ENCODE results near the gene WDR75. TPM values are rescaled to one million over a fixed set of nuclear protein-coding genes. Genes with fewer than 3 reads are reported as not detected.

The WDR75 gene
- total and polyA plus RNA-seq, 9 of the 15 experiments (the other 6 are each of a cell fraction or from before 2014, with no cell fraction given): 50.9 to 111 (median 76.4) TPM

DNA sequence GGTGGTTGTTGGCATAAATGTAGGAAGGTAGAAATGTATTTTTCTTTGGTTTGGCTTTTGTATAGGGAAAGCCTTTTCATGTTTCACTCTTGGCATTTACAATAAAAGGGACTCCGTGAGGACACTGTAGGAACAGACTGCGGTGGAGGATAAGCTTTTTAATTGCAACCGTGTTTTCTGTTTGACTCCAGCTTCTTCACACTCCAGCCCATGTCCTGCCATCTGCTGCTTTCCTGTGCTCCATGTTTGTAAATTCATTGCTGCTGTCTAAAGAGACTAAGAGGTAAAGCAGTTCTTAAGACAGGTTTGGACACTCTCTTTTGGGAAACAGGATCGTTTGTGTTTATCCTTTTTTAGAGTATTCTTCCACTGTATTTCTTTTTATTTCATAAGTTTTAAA, 33.3 kb downstream of the WDR75 start:
- H3K36me3 ChIP-seq (ENCODE audit: control insufficient read depth, insufficient read depth, low read length): peaks cover 65% of the 10 kb centered on the region
- no peak for DNase-seq (ENCODE audit: extremely low read depth in 1 of 4, low spot score in 3 of 4)
- in situ Hi-C loops (cut with MboI): no loop called here

More for the DNA sequence above, 33.3 kb downstream of the WDR75 start:
- no peak overlapping the region for H3K27ac ChIP-seq (ENCODE audit: extremely low read depth, low read depth, low read length)
- H4K20me1 ChIP-seq (replicated peaks; ENCODE audit: control insufficient read depth, insufficient read depth, low read length): no peaks in the 10 kb centered on the region
- ChIA-PET CTCF (ENCODE audit: low intra/inter-chr PET ratio) (no interaction called here), POLR2A (no interaction called here)
- FAIRE-seq (no peak), ATAC-seq (no peak)
- H3K4me1 ChIP-seq (replicated peaks in 1 of 2; ENCODE audit: control insufficient read depth in 2 of 2, insufficient read depth in 2 of 2, low read length in 2 of 2): no peaks in the 10 kb centered on the region
- H3K9me3 ChIP-seq (replicated peaks; ENCODE audit: control insufficient read depth, insufficient read depth, low read depth, low read length): no peaks in the 10 kb centered on the region
- H3K79me2 ChIP-seq (ENCODE audit: control insufficient read depth, insufficient read depth, low read length): no peaks in the 10 kb centered on the region
- H3K9ac ChIP-seq (ENCODE audit: insufficient read depth in 1 of 2, low read depth in 2 of 2, low read length in 2 of 2): no peak overlapping the region
- H3K9me1 ChIP-seq (ENCODE audit: control insufficient read depth, insufficient read depth, low read length): no peaks in the 10 kb centered on the region
- WGBS (ENCODE audit: insufficient coverage, low coverage, missing lambda C conversion rate): 76% methylated on average over 4 of the region's 4 CpGs
- TF ChIP-seq, protein P1, sequence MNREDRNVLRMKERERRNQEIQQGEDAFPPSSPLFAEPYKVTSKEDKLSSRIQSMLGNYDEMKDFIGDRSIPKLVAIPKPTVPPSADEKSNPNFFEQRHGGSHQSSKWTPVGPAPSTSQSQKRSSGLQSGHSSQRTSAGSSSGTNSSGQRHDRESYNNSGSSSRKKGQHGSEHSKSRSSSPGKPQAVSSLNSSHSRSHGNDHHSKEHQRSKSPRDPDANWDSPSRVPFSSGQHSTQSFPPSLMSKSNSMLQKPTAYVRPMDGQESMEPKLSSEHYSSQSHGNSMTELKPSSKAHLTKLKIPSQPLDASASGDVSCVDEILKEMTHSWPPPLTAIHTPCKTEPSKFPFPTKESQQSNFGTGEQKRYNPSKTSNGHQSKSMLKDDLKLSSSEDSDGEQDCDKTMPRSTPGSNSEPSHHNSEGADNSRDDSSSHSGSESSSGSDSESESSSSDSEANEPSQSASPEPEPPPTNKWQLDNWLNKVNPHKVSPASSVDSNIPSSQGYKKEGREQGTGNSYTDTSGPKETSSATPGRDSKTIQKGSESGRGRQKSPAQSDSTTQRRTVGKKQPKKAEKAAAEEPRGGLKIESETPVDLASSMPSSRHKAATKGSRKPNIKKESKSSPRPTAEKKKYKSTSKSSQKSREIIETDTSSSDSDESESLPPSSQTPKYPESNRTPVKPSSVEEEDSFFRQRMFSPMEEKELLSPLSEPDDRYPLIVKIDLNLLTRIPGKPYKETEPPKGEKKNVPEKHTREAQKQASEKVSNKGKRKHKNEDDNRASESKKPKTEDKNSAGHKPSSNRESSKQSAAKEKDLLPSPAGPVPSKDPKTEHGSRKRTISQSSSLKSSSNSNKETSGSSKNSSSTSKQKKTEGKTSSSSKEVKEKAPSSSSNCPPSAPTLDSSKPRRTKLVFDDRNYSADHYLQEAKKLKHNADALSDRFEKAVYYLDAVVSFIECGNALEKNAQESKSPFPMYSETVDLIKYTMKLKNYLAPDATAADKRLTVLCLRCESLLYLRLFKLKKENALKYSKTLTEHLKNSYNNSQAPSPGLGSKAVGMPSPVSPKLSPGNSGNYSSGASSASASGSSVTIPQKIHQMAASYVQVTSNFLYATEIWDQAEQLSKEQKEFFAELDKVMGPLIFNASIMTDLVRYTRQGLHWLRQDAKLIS (CRISPR knock-in tag; IDR thresholded peaks at IDR 0.05): no peak
- no peak for TF ChIP-seq MAFF (IDR thresholded peaks at IDR 0.05; ENCODE audit: low read length)
- TF ChIP-seq LARP7 (IDR thresholded peaks at IDR 0.05): no peak
- TF ChIP-seq MAZ (CRISPR knock-in tag; conservative IDR thresholded peaks at IDR 0.05 in 1 of 2, IDR thresholded peaks at IDR 0.05 in 1 of 2): no peak
- TF ChIP-seq, protein P2, sequence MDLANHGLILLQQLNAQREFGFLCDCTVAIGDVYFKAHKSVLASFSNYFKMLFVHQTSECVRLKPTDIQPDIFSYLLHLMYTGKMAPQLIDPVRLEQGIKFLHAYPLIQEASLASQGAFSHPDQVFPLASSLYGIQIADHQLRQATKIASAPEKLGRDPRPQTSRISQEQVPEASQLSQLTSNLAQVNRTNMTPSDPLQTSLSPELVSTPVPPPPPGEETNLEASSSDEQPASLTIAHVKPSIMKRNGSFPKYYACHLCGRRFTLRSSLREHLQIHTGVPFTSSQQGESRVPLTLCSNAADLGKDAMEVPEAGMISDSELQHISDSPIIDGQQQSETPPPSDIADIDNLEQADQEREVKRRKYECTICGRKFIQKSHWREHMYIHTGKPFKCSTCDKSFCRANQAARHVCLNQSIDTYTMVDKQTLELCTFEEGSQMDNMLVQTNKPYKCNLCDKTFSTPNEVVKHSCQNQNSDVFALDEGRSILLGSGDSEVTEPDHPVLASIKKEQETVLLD (IDR thresholded peaks at IDR 0.05): no peak
- TF ChIP-seq, protein P3, sequence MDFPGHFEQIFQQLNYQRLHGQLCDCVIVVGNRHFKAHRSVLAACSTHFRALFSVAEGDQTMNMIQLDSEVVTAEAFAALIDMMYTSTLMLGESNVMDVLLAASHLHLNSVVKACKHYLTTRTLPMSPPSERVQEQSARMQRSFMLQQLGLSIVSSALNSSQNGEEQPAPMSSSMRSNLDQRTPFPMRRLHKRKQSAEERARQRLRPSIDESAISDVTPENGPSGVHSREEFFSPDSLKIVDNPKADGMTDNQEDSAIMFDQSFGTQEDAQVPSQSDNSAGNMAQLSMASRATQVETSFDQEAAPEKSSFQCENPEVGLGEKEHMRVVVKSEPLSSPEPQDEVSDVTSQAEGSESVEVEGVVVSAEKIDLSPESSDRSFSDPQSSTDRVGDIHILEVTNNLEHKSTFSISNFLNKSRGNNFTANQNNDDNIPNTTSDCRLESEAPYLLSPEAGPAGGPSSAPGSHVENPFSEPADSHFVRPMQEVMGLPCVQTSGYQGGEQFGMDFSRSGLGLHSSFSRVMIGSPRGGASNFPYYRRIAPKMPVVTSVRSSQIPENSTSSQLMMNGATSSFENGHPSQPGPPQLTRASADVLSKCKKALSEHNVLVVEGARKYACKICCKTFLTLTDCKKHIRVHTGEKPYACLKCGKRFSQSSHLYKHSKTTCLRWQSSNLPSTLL (IDR thresholded peaks at IDR 0.05): no peak
- TF ChIP-seq C11orf30 (IDR thresholded peaks at IDR 0.05; ENCODE audit: low read depth): no peak
- no peak for TF ChIP-seq SRF (CRISPR knock-in tag; IDR thresholded peaks at IDR 0.05)
- TF ChIP-seq, protein P4, sequence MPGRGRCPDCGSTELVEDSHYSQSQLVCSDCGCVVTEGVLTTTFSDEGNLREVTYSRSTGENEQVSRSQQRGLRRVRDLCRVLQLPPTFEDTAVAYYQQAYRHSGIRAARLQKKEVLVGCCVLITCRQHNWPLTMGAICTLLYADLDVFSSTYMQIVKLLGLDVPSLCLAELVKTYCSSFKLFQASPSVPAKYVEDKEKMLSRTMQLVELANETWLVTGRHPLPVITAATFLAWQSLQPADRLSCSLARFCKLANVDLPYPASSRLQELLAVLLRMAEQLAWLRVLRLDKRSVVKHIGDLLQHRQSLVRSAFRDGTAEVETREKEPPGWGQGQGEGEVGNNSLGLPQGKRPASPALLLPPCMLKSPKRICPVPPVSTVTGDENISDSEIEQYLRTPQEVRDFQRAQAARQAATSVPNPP (IDR thresholded peaks at IDR 0.05; ENCODE audit: borderline replicate concordance, insufficient read depth, insufficient read length): no peak
- TF ChIP-seq POLR2B (IDR thresholded peaks at IDR 0.05; ENCODE audit: low read depth, partially characterized antibody): no peak
- TF ChIP-seq, protein P5, sequence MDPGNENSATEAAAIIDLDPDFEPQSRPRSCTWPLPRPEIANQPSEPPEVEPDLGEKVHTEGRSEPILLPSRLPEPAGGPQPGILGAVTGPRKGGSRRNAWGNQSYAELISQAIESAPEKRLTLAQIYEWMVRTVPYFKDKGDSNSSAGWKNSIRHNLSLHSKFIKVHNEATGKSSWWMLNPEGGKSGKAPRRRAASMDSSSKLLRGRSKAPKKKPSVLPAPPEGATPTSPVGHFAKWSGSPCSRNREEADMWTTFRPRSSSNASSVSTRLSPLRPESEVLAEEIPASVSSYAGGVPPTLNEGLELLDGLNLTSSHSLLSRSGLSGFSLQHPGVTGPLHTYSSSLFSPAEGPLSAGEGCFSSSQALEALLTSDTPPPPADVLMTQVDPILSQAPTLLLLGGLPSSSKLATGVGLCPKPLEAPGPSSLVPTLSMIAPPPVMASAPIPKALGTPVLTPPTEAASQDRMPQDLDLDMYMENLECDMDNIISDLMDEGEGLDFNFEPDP (CRISPR knock-in tag; IDR thresholded peaks at IDR 0.05): no peak
- TF ChIP-seq CHD1 (IDR thresholded peaks at IDR 0.05; ENCODE audit: low read length): no peak
- TF ChIP-seq PTTG1 (tag; IDR thresholded peaks at IDR 0.05; ENCODE audit: low read depth): no peak
- intact Hi-C loops (cut with micrococcal nuclease): no loop called here
- no peaks in the 10 kb centered on the region for H3K27me3 ChIP-seq (ENCODE audit: control insufficient read depth in 2 of 2, insufficient read depth in 2 of 2, low read length in 2 of 2)
- no TSS peak for BruUV-seq (replicated peaks)
- H2AFZ ChIP-seq (ENCODE audit: low read depth, low read length): no peak overlapping the region
- no peak overlapping the region for H3K4me2 ChIP-seq (ENCODE audit: insufficient read depth, low read length)
- no peak overlapping the region for H3K4me3 ChIP-seq
